Esophagus muscularis mucosa (tissue), 4 donors: ENCODE results near the gene RAB35. TPM values are rescaled to one million over a fixed set of nuclear protein-coding genes. Genes with fewer than 3 reads are reported as not detected.
A peak's percentile ranks its signal among the peaks of the same experiment; 100 is the strongest.

Source experiments
- DNase-seq: peaks from one replicate; pipeline ENCODE4 v3.0.0-alpha.2; 2017; ENCODE audit errors: extremely low spot score
- H3K27ac ChIP-seq, 4 donors: fragments of 200-600 bp; sonication (generic); replicated peaks in 1 of 4; 1 replicate in 3 of 4; 2 replicates in 1 of 4; pipeline ENCODE4 v1.5.1; 2016 to 2019; ENCODE audit warnings: mild to moderate bottlenecking in 1 of 4
- H3K27me3 ChIP-seq, 4 donors: fragments of 200-600 bp; sonication (generic); one replicate each; pipeline versions ENCODE4 v1.5.1 to v1.6.0; 2016 to 2019
- H3K36me3 ChIP-seq, 4 donors: fragments of 200-600 bp; sonication (generic); one replicate each; pipeline ENCODE4 v1.5.1; 2016 to 2019
- H3K4me1 ChIP-seq, 4 donors: fragments of 200-600 bp; sonication (generic); one replicate each; pipeline ENCODE4 v1.5.1; 2016 to 2019
- H3K4me3 ChIP-seq, 4 donors: fragments of 200-600 bp; sonication (generic); 1 replicate in 2 of 4; 2 replicates in 2 of 4; pipeline ENCODE4 v1.5.1; 2016 to 2019; ENCODE audit warnings: mild to moderate bottlenecking in 4 of 4, moderate library complexity in 1 of 4
- H3K9me3 ChIP-seq, 4 donors: fragments of 200-600 bp; sonication (generic); 1 replicate in 3 of 4; 2 replicates in 1 of 4; pipeline ENCODE4 v1.5.1; 2016 to 2019
- CTCF ChIP-seq, 3 experiments: fragments of 200-600 bp in 2 of 3; fragments of 450-650 bp in 1 of 3; sonication (generic) in 2 of 3; IDR thresholded peaks; one replicate each; pipeline ENCODE4 v1.5.1; 2017 to 2019; ENCODE audit warnings: antibody characterized with exemption in 3 of 3, mild to moderate bottlenecking in 2 of 3, moderate library complexity in 1 of 3
- EP300 ChIP-seq: sonication (generic); formaldehyde crosslinking; IDR thresholded peaks from one replicate; pipeline ENCODE4 v1.6.1; 2017; ENCODE audit warnings: antibody characterized with exemption
- POLR2A ChIP-seq: fragments of 450-650 bp; IDR thresholded peaks from one replicate; pipeline ENCODE4 v1.6.1; 2017; ENCODE audit warnings: antibody characterized with exemption, moderate library complexity, mild to moderate bottlenecking, low read depth
- POLR2AphosphoS5 ChIP-seq, 2 donors: sonication (generic); formaldehyde crosslinking; IDR thresholded peaks; one replicate each; pipeline ENCODE4 v1.6.1; 2017; ENCODE audit warnings: antibody characterized with exemption in 2 of 2
- WGBS: methylation state at CpG from one replicate; pipeline ENCODE4 v1.1.5; 2018; 5-methylcytosine and 5-hydroxymethylcytosine counted together
- intact Hi-C: fragments of 100-400 bp; cut with DNase I; formaldehyde crosslinking; loops from one replicate; pipeline ENCODE4 v1.15.1; 2023
- total RNA-seq, 4 donors: library from RNA; depleted of rRNA; stranded (reverse); fragments of >200 nt; gene quantifications; one replicate each; pipeline versions ENCODE4 v1.1.0 to v1.2.1, GENCODE V29; 2016

RAB35 gene
- 10 to 100 TPM; 18.7 to 45.9 (median 38.3) TPM for total RNA-seq

GRCh38 chr12:120116441-120116791 lies at the start of gene RAB35:
RAB35 (minus strand) TSS chr12:120116753; CDS start chr12:120116650, 103 bp downstream.
- 2% methylated on average over 10 of the region's 50 CpGs for WGBS
- H3K4me1 ChIP-seq = peaks cover 41 to 90% (median 74%) of the 10 kb centered on the region in 4 donors
- H3K9me3 ChIP-seq = no peaks in the 10 kb centered on the region
- DNase-seq = no peak
- peaks cover 0 to 16% (median 6%) of the 10 kb centered on the region in 4 donors for H3K36me3 ChIP-seq
- H3K27me3 ChIP-seq = peaks cover 0 to 7% (median 0%) of the 10 kb centered on the region in 4 donors
- intact Hi-C loops = no loop called here
- peak within 1 kb of the TSS; percentile 85 to 94 (median 90) for H3K4me3 ChIP-seq
- H3K27ac ChIP-seq = peak within 1 kb of the TSS; percentile 95 to 98 (median 97)
- no peak for TF ChIP-seq CTCF (IDR thresholded peaks at IDR 0.05)
- no peak for TF ChIP-seq EP300

GRCh38 chr12:120164293-120164692 lies 47.7 kb upstream of the RAB35 start:
- peaks cover 0 to 7% (median 0%) of the 10 kb centered on the region in 4 donors for H3K4me1 ChIP-seq
- H3K36me3 ChIP-seq = peaks cover 81 to 99% (median 95%) of the 10 kb centered on the region in 4 donors
- H3K4me3 ChIP-seq = no peak overlapping the region
- intact Hi-C loops = no loop called here
- H3K27ac ChIP-seq = no peak overlapping the region
- H3K9me3 ChIP-seq = no peaks in the 10 kb centered on the region
- no peak for TF ChIP-seq POLR2AphosphoS5 (IDR thresholded peaks at IDR 0.05)
- TF ChIP-seq CTCF (IDR thresholded peaks at IDR 0.05) = no peak
- H3K27me3 ChIP-seq = no peaks in the 10 kb centered on the region
- WGBS = 84% methylated on average over 9 of the region's 11 CpGs
- no peak for DNase-seq

GRCh38 chr12:120162763-120163162 lies 46.2 kb upstream of the RAB35 start:
- H3K27ac ChIP-seq = no peak overlapping the region
- H3K4me3 ChIP-seq = no peak overlapping the region
- intact Hi-C loops = no loop called here
- no peak for DNase-seq
- H3K9me3 ChIP-seq = no peaks in the 10 kb centered on the region
- no peak for TF ChIP-seq CTCF (IDR thresholded peaks at IDR 0.05)
- no peak for TF ChIP-seq EP300
- no peak for TF ChIP-seq POLR2AphosphoS5 (IDR thresholded peaks at IDR 0.05)
- TF ChIP-seq POLR2A = no peak
- H3K4me1 ChIP-seq = peaks cover 0 to 7% (median 0%) of the 10 kb centered on the region in 4 donors
- WGBS = 92% methylated on average over 8 of the region's 8 CpGs
- H3K36me3 ChIP-seq = peaks cover 77 to 99% (median 94%) of the 10 kb centered on the region in 4 donors
- no peaks in the 10 kb centered on the region for H3K27me3 ChIP-seq

- Histone ChIP-seq H3K36me3 (peaks cover 85 to 99% (median 95%) of the 10 kb centered on the region in 4 donors), H3K27me3 (no peaks in the 10 kb centered on the region), H3K27ac (no peak overlapping the region), H3K4me1 (peaks cover 0 to 7% (median 0%) of the 10 kb centered on the region in 4 donors), H3K9me3 (no peaks in the 10 kb centered on the region), H3K4me3 (no peak overlapping the region)
- WGBS = 90% methylated on average over 10 of the region's 11 CpGs
- TF ChIP-seq CTCF (IDR thresholded peaks at IDR 0.05) = no peak
- no peak for TF ChIP-seq POLR2A
- DNase-seq = no peak
- intact Hi-C loops = no loop called here
Measured at GRCh38 chr12:120161852-120162251, 45.3 kb upstream of the RAB35 start.

GRCh38 chr12:120159509-120160237 lies 43.1 kb upstream of the RAB35 start:
- no peak for TF ChIP-seq CTCF (IDR thresholded peaks at IDR 0.05)
- no peak for TF ChIP-seq POLR2AphosphoS5 (IDR thresholded peaks at IDR 0.05)
- TF ChIP-seq EP300 = no peak
- no peak for TF ChIP-seq POLR2A
- intact Hi-C loops = no loop called here
- 86% methylated on average over 11 of the region's 12 CpGs for WGBS
- H3K4me1 ChIP-seq = peaks cover 0 to 7% (median 0%) of the 10 kb centered on the region in 4 donors
- no peak overlapping the region for H3K4me3 ChIP-seq
- DNase-seq = no peak
- no peaks in the 10 kb centered on the region for H3K9me3 ChIP-seq
- peak overlapping the region in 2 of 4 donors; percentile 30 to 34 for H3K27ac ChIP-seq
- H3K36me3 ChIP-seq = peaks cover 92 to 100% (median 98%) of the 10 kb centered on the region in 4 donors
- H3K27me3 ChIP-seq = no peaks in the 10 kb centered on the region
